HG02678 (cell line): ENCODE results near the gene LBHD2.

ENCODE experiments used
- ATAC-seq: cut with Tn5 transposase; IDR thresholded peaks from one replicate; pipeline ENCODE4 v1.9.1; 2021; ENCODE audit warnings: mild to moderate bottlenecking, moderate library complexity; ENCODE audit not compliant: unreplicated experiment

LBHD2 gene

DNA sequence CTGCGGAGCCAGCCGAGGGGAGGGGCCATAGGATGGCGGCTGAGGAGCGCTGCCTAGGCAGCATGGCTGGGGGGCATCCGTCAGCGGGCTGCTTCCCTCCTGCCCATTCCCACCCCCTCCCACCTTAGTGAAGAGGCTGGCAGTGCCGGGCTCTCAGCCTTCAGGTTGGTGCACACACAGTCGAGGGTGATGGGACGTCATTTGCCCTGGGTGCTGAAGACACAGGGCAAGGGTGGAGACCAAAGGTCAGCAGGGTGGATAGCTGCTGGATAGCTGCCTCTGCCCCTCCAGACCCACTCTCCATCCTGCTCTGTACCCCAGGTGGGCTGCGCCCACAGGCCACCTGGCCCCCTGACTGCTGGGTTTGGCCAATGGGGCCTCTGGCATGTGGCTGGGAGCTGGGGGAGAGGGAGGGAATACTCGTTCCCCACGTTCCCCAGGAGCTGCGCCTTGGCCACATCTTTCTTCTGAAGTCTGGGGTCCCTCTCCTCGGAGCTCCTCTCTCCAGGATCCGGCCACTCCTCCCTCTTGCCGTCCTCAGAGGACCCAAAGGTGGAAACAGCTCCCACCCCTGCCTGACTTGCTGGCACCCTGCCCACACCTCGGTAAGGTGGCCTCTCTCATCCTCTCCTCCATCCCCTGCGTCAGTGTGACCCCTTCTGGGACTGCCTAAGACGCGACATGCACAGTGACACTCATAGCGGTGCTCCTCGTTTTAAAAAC is 15.5 kb upstream of the LBHD2 start:
- ATAC-seq, result no peak

DNA sequence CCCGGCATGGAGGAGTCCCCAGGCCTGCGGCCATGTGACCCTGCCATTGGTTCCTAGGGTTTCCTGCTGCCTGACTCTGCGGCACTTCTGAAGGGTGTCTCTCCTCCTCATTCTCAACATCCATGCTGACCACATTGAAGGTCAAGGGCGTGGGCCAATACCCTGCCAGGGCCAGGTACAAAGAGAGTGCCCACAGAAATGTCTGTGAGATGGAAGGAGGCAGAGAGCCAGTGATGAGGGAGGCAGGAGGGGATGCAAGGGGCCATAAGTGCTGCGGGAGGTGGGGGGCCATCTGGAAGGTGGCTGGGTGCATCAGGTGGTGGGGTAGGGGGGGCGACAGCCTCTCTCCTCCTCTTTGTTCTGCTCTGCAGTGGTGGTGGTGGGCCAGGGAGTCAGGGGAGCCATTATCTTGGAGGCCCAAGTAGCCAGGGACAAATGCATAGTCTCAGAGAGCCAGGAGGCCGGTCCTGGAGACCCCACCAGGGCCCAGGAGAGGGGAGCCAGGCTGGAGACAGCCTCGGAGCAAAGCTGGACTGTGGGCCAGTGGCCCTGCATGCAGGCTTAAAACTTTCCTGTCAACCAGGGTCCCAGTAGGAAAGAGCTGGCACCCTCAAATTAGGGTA is 13.6 kb upstream of the LBHD2 start:
- ATAC-seq, result no peak

- ATAC-seq, result no peak
These were observed 13.0 kb upstream of the LBHD2 start for GRCh38 chr14:103070971-103071542.

GRCh38 chr14:103071544-103072251 is 12.3 kb upstream of the LBHD2 start:
- no peak for ATAC-seq

DNA sequence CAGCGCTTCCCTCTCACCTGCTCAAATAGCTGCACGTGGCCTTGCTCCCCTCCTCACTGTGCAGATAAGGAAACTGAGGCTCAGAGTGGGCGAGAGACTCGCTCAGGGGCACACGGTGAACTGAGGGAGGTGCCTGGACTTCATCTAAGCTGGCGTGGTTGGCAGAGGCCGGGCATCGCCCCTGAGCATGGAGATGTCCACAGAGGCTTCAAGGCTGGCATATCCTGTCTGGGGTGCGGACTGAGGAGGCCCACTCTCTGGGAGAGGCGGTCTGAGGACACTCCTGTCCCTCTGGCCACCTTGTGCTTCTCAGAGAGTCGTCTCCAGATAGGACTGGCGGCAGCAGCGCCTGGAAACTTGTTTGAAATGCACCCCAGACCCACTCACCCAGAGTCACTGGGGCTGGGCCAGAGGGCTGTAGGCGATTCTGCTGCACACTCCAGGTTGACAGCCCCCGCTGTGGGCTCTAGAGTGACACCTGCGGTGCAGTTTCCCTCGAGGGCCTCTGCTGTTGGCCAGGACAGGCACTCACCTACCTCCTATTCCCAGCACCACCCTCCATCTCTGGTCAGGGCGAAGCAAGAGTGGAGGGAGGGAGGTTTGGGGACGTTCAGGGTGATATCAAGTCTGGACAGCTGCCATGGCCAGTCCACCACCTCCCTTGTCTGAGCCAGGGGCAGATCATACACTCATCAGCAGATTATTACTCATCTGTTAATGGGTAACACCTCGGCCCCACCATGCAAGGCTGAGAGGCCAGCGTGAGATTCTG is 11.2 kb upstream of the LBHD2 start:
- no peak for ATAC-seq

- no peak for ATAC-seq
These were observed 10.6 kb upstream of the LBHD2 start for GRCh38 chr14:103073367-103073875.

DNA sequence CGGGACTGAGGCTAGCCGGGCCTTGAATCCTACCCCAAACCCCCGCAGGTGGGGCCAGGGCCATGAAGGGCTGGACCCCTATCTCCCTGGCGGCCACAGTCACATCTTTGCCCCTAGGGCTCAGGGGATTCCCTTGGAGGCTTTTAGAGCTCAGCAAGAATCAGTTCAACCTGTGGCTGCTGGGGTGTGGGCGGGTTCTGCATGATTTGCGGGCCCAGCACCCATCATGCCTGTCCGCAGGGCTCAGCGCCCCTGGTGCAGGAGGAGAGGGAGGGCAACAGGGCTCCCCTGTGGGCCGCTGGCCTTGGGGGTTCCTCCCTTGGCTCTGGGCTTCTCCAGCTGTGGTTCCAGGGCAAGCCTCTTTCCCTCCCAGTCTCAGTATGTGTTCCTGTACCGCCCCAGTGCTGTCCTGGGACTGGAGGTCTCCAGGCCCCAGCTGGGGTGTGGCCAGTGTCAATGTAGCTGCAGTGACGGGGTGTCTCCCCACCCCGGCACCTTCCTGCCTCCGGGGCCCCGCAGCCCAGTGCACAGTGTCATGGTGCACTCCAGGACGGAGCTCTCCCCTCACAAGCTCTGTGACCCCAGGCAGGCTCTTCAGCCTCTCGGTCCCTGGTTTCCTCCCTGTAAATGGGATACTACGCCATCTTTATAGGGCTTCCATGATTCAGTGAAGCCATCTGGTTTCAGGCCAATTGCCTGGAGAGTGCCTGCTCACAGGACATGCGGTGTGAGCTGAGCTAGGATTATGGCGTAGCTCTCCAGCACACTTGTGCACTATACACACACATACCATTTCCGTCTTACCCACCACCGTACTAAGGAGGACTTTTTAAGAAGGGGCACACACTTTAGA is 9.9 kb upstream of the LBHD2 start:
- no peak for ATAC-seq

DNA sequence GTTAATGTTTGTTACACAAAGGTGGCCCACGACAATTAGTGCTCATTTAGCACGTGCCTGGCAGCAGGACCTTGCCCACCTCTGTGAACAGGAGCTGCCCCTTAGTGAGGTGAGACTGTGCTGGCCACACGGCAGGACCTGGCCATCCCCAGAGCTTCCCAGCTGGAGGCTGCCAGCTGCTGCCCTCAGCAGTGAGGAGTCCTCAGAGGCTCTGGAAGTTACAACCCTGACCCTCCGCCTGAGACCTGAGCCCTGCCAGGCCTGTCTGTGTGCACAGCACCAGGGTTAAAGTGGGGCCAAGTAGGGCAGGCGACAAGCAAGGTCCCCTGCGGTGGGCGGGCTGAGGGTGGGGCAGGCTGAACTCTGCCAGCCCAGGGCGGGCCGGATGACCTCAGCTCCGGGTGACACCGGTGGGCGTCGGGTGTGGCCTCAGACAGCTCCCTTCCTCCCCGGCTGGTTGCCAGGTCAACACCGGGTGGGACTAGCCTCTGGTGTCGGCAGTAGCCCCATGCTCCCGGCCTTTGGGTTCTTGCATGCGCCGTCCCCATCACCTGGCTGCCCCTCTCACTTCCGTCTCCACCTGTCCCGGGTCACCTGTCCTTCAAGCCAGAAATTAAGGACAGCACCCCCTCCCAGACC is 9.2 kb upstream of the LBHD2 start:
- no peak for ATAC-seq

DNA sequence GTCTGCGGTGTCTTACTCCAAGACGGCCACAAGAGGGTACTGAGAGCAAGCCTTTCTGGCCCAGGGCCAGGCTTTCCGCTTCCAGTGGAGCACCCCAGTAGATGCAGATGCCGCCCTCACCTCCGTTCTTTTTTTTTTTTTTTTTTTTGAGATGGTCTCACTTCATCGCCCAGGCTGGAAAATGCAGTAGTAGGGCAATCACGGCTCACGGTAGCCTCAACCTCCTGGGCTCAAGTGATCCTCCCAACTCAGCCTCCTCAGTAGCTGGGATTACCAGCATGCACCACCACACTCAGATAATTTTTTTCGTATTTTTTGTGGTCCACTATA is 5.6 kb upstream of the LBHD2 start:
- ATAC-seq, result peak; percentile 58

- no peak for ATAC-seq
These were observed 5.0 kb upstream of the LBHD2 start for GRCh38 chr14:103078860-103079587.

DNA sequence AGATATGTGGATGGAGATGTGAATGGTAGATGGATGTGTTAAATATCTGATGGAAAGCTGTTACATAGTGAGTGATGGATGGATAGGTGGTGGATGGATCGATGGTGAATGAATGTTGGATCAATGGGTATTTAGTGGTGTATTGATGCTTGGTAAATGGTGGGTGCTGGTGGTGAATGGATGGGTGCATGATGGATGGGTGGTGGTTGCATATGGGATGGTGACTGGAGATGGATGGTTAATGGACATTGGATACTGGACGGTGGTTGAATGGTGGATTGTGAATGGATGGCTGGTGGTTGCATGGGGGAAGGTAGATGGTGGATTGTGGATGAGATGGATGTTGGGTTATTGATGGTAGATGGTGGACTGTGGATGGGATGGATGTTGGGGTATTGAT is 2.1 kb upstream of the LBHD2 start:
- ATAC-seq, result no peak

DNA sequence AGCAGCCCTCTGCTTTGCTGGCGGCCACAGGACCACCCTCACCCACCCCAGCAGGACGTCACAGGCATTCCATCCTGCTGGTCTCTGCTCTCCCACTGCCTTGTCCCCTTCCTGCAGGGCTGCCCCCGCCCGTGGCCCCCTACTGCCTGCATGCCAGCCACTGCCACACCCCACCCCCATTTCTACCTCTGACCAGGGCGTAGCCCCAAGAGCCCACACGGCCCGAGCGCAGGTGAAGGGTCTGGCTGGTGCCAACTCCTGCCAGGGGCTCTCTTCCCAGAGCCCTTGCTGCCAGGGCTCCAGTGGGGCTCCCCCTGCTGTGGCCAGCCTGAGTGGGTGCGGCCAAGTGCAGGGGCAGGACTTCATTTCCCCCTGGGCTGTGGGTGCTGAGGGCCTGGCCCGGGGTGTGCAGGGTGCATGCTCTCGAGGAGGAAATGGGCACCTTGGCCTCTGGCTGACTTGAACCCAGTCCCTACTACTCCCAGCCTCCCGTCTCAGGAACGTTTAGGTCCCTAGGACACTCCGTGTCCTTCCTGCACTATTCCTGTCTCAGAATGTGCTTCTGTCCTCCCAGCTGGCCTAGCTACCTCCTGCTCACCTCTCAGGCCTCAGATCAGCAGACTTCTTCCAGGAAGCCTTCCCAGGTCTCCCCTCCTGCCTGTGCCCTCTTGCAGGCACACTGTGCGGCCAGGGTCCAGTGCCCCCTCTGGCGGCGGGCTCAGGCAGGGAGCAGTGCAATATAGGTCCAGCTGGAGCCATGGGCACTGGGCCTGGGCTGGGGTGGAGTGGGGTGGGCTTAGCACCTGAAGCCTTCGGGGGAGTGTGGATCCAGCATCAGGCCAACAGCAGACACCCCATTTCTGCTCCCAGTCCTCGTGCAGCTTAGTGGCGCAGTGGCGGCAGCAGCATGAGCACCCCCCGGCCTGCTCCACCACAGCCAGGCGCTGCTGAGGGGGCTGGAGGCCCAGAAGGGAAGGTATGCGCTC is 1.4 kb downstream of the LBHD2 start:
- no peak for ATAC-seq

DNA sequence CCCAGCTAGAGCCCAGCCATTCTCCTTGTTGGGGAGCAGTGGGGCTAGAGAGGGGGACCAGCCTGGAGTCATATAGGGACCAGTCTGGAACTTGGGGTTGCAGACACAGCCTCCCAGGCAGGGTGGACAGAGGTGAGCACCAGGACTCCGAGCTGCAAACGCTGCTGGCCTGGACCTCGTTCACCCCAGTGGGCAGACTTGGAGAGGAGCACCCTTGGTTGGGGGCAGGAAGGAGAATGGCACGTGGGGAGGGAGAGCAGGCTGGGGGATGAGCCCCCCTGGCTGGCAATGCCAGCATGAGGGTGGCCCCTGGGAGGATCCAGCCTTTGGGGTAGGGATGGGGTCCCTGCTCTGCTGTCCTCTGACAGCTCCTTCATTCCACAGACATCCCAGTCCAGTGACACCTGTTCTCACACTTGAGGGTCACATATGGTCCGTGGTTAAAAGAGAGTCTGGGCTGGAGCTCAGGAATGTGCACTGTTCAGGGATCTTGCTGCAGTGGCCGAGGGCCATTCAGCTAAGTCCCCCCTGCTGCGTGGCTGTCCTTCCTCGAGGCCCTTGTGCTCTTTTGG is 2.8 kb downstream of the LBHD2 start:
- ATAC-seq, result no peak

DNA sequence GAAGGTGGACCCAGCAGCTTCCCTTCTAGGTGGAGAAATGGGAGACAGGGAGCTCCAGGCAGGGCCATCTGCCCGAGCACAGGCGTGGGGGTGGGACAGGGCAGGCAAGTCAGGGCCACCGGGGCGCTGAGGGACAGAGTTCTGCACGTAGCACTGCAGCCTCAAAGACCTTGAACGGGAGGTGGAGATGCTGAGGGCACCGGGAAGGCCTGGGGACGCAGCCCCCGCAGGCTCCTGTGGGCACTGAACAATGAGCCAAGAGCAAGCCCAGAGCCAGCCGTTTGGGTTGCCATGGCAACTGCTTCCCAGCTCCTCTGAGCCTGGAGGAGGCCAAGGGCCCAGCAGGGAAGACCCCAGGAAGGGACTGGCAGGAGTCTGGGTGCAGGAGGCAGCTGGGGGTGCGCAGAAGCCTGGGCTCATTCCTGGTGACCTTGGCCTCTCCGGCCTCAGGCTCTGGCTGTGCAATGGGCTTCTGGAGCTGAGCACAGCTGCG is 3.4 kb downstream of the LBHD2 start:
- ATAC-seq, result no peak

DNA sequence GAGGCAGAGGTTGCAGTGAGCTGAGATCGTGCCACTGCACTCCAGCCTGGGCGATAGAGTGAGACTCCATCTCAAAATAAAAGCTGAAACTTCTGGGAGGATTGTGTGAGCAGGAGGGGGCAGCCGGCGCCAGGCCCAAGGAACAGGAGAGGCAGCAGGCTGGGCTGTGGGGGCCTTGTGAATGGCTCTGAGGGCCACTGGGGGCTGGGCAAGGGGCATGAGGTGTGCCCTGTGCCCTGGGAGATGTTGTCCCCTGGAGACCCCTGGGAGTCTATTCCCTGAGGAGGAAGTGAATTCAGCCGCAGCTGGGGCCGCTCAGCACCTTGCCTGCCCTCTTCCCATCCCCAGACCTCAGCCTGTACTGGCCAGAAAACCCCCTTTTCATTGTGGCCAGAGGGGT is 4.9 kb downstream of the LBHD2 start:
- ATAC-seq, result no peak

DNA sequence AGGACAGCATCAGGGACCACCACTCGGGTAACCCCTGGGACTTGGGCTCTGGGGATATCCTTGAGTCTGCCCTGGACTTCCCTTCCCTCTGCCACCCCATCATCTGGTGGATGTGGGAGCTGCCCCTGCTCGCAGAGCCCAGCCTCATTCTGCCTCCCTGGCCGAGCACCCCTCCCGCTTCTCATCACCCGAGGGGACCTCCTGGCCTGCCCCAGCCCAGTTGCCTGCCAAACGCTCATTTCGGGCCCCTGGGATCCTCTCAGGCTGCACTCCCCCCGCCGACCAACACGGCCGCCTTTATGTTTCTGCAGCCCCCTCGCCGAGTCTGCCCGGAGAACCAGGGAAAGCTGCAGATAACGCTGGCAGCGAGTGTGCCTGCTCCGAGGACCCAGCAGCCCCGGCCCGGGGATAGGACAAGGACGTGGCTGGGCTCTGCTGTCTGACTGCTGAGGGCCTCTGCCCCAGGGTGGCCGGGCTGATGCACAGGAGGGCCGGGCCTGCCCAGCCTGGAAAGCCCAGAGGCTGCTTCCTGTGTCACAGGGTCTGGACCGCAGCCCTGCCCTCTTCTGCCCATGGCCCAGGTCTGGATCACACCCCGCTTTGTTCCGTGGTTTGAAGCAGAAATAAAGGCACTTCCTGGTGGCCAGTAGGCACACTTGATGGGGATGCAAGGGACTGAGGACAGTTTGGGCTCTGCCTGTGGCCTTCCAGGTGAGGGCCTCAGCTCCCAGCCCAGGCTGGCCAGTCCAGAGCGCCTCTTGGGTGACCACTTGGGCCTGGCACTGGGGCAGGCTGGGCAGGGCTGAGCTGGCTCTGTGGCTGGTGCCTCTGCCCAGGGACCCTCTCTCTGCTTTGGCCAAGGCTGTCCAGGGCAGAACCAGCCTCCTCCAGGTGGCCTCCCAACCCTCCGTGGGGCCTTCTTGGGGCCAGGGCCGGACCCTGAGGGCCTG is 5.7 kb downstream of the LBHD2 start:
- ATAC-seq, result no peak
